ENCODE results near the gene SCN4A.
"Not testable (repeated sequence)": the region's sequence is repeated elsewhere in the genome, so short reads cannot be mapped to it uniquely, and the experiment has no call there.

GRCh38 chr17:63898899-63899798 lies 73.6 kb downstream of the SCN4A start:
- not testable (repeated sequence) for TF ChIP-seq CTCF (conservative IDR thresholded peaks at IDR 0.05 in 1 of 2, IDR thresholded peaks at IDR 0.05 in 1 of 2; ENCODE audit: extremely low read depth in 1 of 2, insufficient read depth in 1 of 2, low read depth in 1 of 2, low read length in 2 of 2); EZH2 (IDR thresholded peaks at IDR 0.05; ENCODE audit: borderline replicate concordance, low read length)
